Adipocyte (in vitro differentiated cells): ENCODE data around the gene H2AZ2.
A peak's percentile ranks its signal among the peaks of the same experiment; 100 is the strongest.

Experiments
- DNase-seq: peaks from one replicate; pipeline ENCODE4 v3.0.0-alpha.2; 2015; ENCODE audit warnings: low read depth
- H3K27me3 ChIP-seq: replicated peaks from 2 replicates; pipeline ENCODE4 v1.7.0; 2013; ENCODE audit warnings: mild to moderate bottlenecking, low read length, moderate library complexity; ENCODE audit not compliant: control insufficient read depth, insufficient read depth
- H3K36me3 ChIP-seq: 2 replicates; pipeline ENCODE4 v1.7.0; 2013; ENCODE audit warnings: low read length, mild to moderate bottlenecking, moderate library complexity; ENCODE audit not compliant: control insufficient read depth, insufficient read depth, severe bottlenecking
- H3K4me1 ChIP-seq: 2 replicates; pipeline ENCODE4 v1.7.0; 2013; ENCODE audit warnings: mild to moderate bottlenecking, low read length, moderate library complexity; ENCODE audit not compliant: control insufficient read depth, insufficient read depth
- H3K4me3 ChIP-seq: 2 replicates; pipeline ENCODE4 v1.7.0; 2013; ENCODE audit warnings: mild to moderate bottlenecking, low read length, moderate library complexity
- H3K9ac ChIP-seq: 2 replicates; pipeline ENCODE4 v1.7.0; 2013; ENCODE audit warnings: mild to moderate bottlenecking, low read length, moderate library complexity
- H3K9me3 ChIP-seq: 2 replicates; pipeline ENCODE4 v1.7.0; 2013; ENCODE audit warnings: mild to moderate bottlenecking, low read length, moderate library complexity; ENCODE audit not compliant: control insufficient read depth

H2AZ2 gene

GRCh38 chr7:44847920-44848634 is at the start of gene H2AZ2:
TSS of gene H2AZ2 (minus strand) at chr7:44848087. CDS start at chr7:44847971, 116 bp downstream.
- Histone ChIP-seq H3K9me3 (no peaks in the 10 kb centered on the region), H3K27me3 (no peaks in the 10 kb centered on the region), H3K4me1 (peaks cover 24% of the 10 kb centered on the region), H3K36me3 (no peaks in the 10 kb centered on the region), H3K4me3 (peak within 1 kb of the TSS; percentile 96), H3K9ac (peak within 1 kb of the TSS; percentile 93)
- DNase-seq, result peak; percentile 100

GRCh38 chr7:44897309-44897708 is 49.4 kb upstream of the H2AZ2 start:
- Histone ChIP-seq H3K9me3 (no peaks in the 10 kb centered on the region), H3K27me3 (no peaks in the 10 kb centered on the region), H3K4me1 (peaks cover 8% of the 10 kb centered on the region), H3K36me3 (no peaks in the 10 kb centered on the region), H3K4me3 (no peak overlapping the region), H3K9ac (no peak overlapping the region)
- no peak for DNase-seq

GRCh38 chr7:44894888-44895580 is 47.1 kb upstream of the H2AZ2 start:
- no peaks in the 10 kb centered on the region for H3K36me3 ChIP-seq
- no peaks in the 10 kb centered on the region for H3K9me3 ChIP-seq
- no peaks in the 10 kb centered on the region for H3K27me3 ChIP-seq
- H3K4me1 ChIP-seq, result peaks cover 8% of the 10 kb centered on the region
- H3K9ac ChIP-seq, result no peak overlapping the region
- no peak for DNase-seq
- H3K4me3 ChIP-seq, result no peak overlapping the region

- Histone ChIP-seq H3K4me3 (no peak overlapping the region), H3K9me3 (no peaks in the 10 kb centered on the region), H3K36me3 (no peaks in the 10 kb centered on the region), H3K4me1 (peaks cover 8% of the 10 kb centered on the region), H3K27me3 (no peaks in the 10 kb centered on the region), H3K9ac (no peak overlapping the region)
- DNase-seq, result no peak
Observed at GRCh38 chr7:44893710-44894234, 45.9 kb upstream of the H2AZ2 start.

- Histone ChIP-seq H3K9ac (no peak overlapping the region), H3K4me1 (peaks cover 10% of the 10 kb centered on the region), H3K9me3 (no peaks in the 10 kb centered on the region), H3K27me3 (no peaks in the 10 kb centered on the region), H3K36me3 (no peaks in the 10 kb centered on the region), H3K4me3 (no peak overlapping the region)
- DNase-seq, result no peak
Observed at GRCh38 chr7:44891791-44892190, 43.9 kb upstream of the H2AZ2 start.

GRCh38 chr7:44891372-44891771 is 43.5 kb upstream of the H2AZ2 start:
- peaks cover 14% of the 10 kb centered on the region for H3K4me1 ChIP-seq
- H3K4me3 ChIP-seq, result no peak overlapping the region
- H3K36me3 ChIP-seq, result no peaks in the 10 kb centered on the region
- H3K9ac ChIP-seq, result no peak overlapping the region
- no peak for DNase-seq
- no peaks in the 10 kb centered on the region for H3K27me3 ChIP-seq
- no peaks in the 10 kb centered on the region for H3K9me3 ChIP-seq

GRCh38 chr7:44889086-44889781 is 41.3 kb upstream of the H2AZ2 start:
- Histone ChIP-seq H3K4me1 (peaks cover 18% of the 10 kb centered on the region), H3K4me3 (no peak overlapping the region), H3K9ac (no peak overlapping the region), H3K27me3 (no peaks in the 10 kb centered on the region), H3K36me3 (no peaks in the 10 kb centered on the region), H3K9me3 (no peaks in the 10 kb centered on the region)
- no peak for DNase-seq

- no peaks in the 10 kb centered on the region for H3K27me3 ChIP-seq
- peaks cover 3% of the 10 kb centered on the region for H3K36me3 ChIP-seq
- peaks cover 30% of the 10 kb centered on the region for H3K4me1 ChIP-seq
- no peak for DNase-seq
- no peak overlapping the region for H3K4me3 ChIP-seq
- no peaks in the 10 kb centered on the region for H3K9me3 ChIP-seq
- no peak overlapping the region for H3K9ac ChIP-seq
Observed at GRCh38 chr7:44887293-44887692, 39.4 kb upstream of the H2AZ2 start.

GRCh38 chr7:44885394-44886317 is 37.8 kb upstream of the H2AZ2 start, which contains the start of gene PURB:
TSS of gene PURB (minus strand) at chr7:44885530. CDS start at chr7:44885348, 182 bp downstream.
- H3K36me3 ChIP-seq, result peaks cover 4% of the 10 kb centered on the region
- peaks cover 46% of the 10 kb centered on the region for H3K4me1 ChIP-seq
- H3K27me3 ChIP-seq, result no peaks in the 10 kb centered on the region
- H3K4me3 ChIP-seq, result peak within 1 kb of the TSS; percentile 94
- H3K9ac ChIP-seq, result peak within 1 kb of the TSS; percentile 98
- H3K9me3 ChIP-seq, result no peaks in the 10 kb centered on the region
- DNase-seq, result peak; percentile 97

- Histone ChIP-seq H3K36me3 (peaks cover 6% of the 10 kb centered on the region), H3K4me1 (peaks cover 54% of the 10 kb centered on the region), H3K9me3 (no peaks in the 10 kb centered on the region), H3K4me3 (peak overlapping the region; percentile 94), H3K27me3 (no peaks in the 10 kb centered on the region), H3K9ac (peak overlapping the region; percentile 98)
- peak; percentile 86 for DNase-seq
Observed at GRCh38 chr7:44884621-44885393, 36.9 kb upstream of the H2AZ2 start.
